Activated naive CD8-positive, alpha-beta T cell treated with anti-CD3 and anti-CD28 coated beads for 36 hours (primary cell): Measurements from ENCODE around the gene DTWD1. TPM values are rescaled to one million over a fixed set of nuclear protein-coding genes. Genes with fewer than 3 reads are reported as not detected.
"Not testable (repeated sequence)": the region's sequence is repeated elsewhere in the genome, so short reads cannot be mapped to it uniquely, and the experiment has no call there.

Source experiments
- DNase-seq: peaks from one replicate; pipeline ENCODE4 v3.0.0; 2021
- H3K27ac Mint-ChIP-seq: one replicate; pipeline ENCODE4 v1.8.0; 2022; ENCODE audit warnings: mild to moderate bottlenecking, moderate library complexity, mixed read lengths
- H3K27me3 Mint-ChIP-seq: one replicate; pipeline ENCODE4 v1.8.0; 2022; ENCODE audit warnings: mild to moderate bottlenecking, mixed read lengths
- H3K36me3 Mint-ChIP-seq: one replicate; pipeline ENCODE4 v1.8.0; 2021; ENCODE audit warnings: mild to moderate bottlenecking, mixed read lengths
- H3K4me1 Mint-ChIP-seq: one replicate; pipeline ENCODE4 v1.8.0; 2021; ENCODE audit warnings: mixed read lengths
- H3K4me3 Mint-ChIP-seq: one replicate; pipeline ENCODE4 v1.8.0; 2022; ENCODE audit warnings: mild to moderate bottlenecking, moderate library complexity, mixed read lengths
- H3K9me3 Mint-ChIP-seq: one replicate; pipeline ENCODE4 v1.8.0; 2022; ENCODE audit warnings: mixed read lengths
- total RNA-seq, 2 experiments: library from RNA; stranded (reverse); gene quantifications; one replicate each; pipeline ENCODE4 v1.2.3, GENCODE V29; 2021

The DTWD1 gene
- total RNA-seq, 2 experiments from 2014 or later, result 24.8 to 25.0 TPM

- H3K4me3 Mint-ChIP-seq, result no peak overlapping the region
- DNase-seq, result no peak
- H3K27ac Mint-ChIP-seq, result no peak overlapping the region
Measured at GRCh38 chr15:49624056-49624455, 3.2 kb downstream of the DTWD1 start.

GRCh38 chr15:49625460-49626036, 4.7 kb downstream of the DTWD1 start:
- Mint-ChIP-seq H3K4me1 (peaks cover 21% of the 10 kb centered on the region), H3K9me3 (peaks cover 4% of the 10 kb centered on the region), H3K27me3 (no peaks in the 10 kb centered on the region), H3K4me3 (no peak overlapping the region), H3K36me3 (peaks cover 26% of the 10 kb centered on the region), H3K27ac (no peak overlapping the region)
- no peak for DNase-seq

More at GRCh38 chr15:49624056-49624455, 3.2 kb downstream of the DTWD1 start:
- H3K4me1 Mint-ChIP-seq, result peaks cover 28% of the 10 kb centered on the region
- H3K27me3 Mint-ChIP-seq, result no peaks in the 10 kb centered on the region
- H3K36me3 Mint-ChIP-seq, result peaks cover 25% of the 10 kb centered on the region
- H3K9me3 Mint-ChIP-seq, result peaks cover 4% of the 10 kb centered on the region

- Mint-ChIP-seq H3K27me3 (no peaks in the 10 kb centered on the region), H3K4me1 (peaks cover 16% of the 10 kb centered on the region), H3K27ac (no peak overlapping the region), H3K9me3 (peaks cover 4% of the 10 kb centered on the region), H3K36me3 (peaks cover 27% of the 10 kb centered on the region), H3K4me3 (no peak overlapping the region)
- DNase-seq, result no peak
Measured at GRCh38 chr15:49627407-49627877, 6.6 kb downstream of the DTWD1 start.

GRCh38 chr15:49628379-49628778, 7.5 kb downstream of the DTWD1 start:
- peaks cover 9% of the 10 kb centered on the region for H3K4me1 Mint-ChIP-seq
- H3K36me3 Mint-ChIP-seq, result peaks cover 23% of the 10 kb centered on the region
- DNase-seq, result no peak
- H3K27me3 Mint-ChIP-seq, result no peaks in the 10 kb centered on the region
- no peak overlapping the region for H3K4me3 Mint-ChIP-seq
- no peak overlapping the region for H3K27ac Mint-ChIP-seq
- H3K9me3 Mint-ChIP-seq, result peaks cover 4% of the 10 kb centered on the region

GRCh38 chr15:49637857-49638256, 17.0 kb downstream of the DTWD1 start:
- H3K36me3 Mint-ChIP-seq, result peaks cover 15% of the 10 kb centered on the region
- no peaks in the 10 kb centered on the region for H3K9me3 Mint-ChIP-seq
- H3K27me3 Mint-ChIP-seq, result no peaks in the 10 kb centered on the region
- peaks cover 4% of the 10 kb centered on the region for H3K4me1 Mint-ChIP-seq
- H3K4me3 Mint-ChIP-seq, result no peak overlapping the region
- no peak for DNase-seq
- H3K27ac Mint-ChIP-seq, result no peak overlapping the region

GRCh38 chr15:49644364-49644794, 23.5 kb downstream of the DTWD1 start:
- no peaks in the 10 kb centered on the region for H3K9me3 Mint-ChIP-seq
- H3K4me1 Mint-ChIP-seq, result no peaks in the 10 kb centered on the region
- H3K27ac Mint-ChIP-seq, result peak overlapping the region; percentile 20
- no peaks in the 10 kb centered on the region for H3K27me3 Mint-ChIP-seq
- no peak for DNase-seq
- no peak overlapping the region for H3K4me3 Mint-ChIP-seq
- H3K36me3 Mint-ChIP-seq, result peaks cover 16% of the 10 kb centered on the region

- Mint-ChIP-seq H3K4me3 (no peak overlapping the region), H3K4me1 (no peaks in the 10 kb centered on the region), H3K27ac (no peak overlapping the region), H3K36me3 (peaks cover 16% of the 10 kb centered on the region), H3K9me3 (no peaks in the 10 kb centered on the region), H3K27me3 (no peaks in the 10 kb centered on the region)
- DNase-seq, result no peak
Measured at GRCh38 chr15:49645277-49645676, 24.4 kb downstream of the DTWD1 start.

- no peaks in the 10 kb centered on the region for H3K9me3 Mint-ChIP-seq
- no peak for DNase-seq
- H3K4me1 Mint-ChIP-seq, result no peaks in the 10 kb centered on the region
- H3K27me3 Mint-ChIP-seq, result no peaks in the 10 kb centered on the region
- no peak overlapping the region for H3K4me3 Mint-ChIP-seq
- H3K27ac Mint-ChIP-seq, result no peak overlapping the region
- peaks cover 16% of the 10 kb centered on the region for H3K36me3 Mint-ChIP-seq
Measured at GRCh38 chr15:49645941-49646340, 25.1 kb downstream of the DTWD1 start.

GRCh38 chr15:49646891-49647290, 26.0 kb downstream of the DTWD1 start:
- no peak overlapping the region for H3K27ac Mint-ChIP-seq
- no peak overlapping the region for H3K4me3 Mint-ChIP-seq
- no peaks in the 10 kb centered on the region for H3K9me3 Mint-ChIP-seq
- H3K36me3 Mint-ChIP-seq, result peaks cover 13% of the 10 kb centered on the region
- no peaks in the 10 kb centered on the region for H3K4me1 Mint-ChIP-seq
- H3K27me3 Mint-ChIP-seq, result no peaks in the 10 kb centered on the region
- no peak for DNase-seq

- no peaks in the 10 kb centered on the region for H3K4me1 Mint-ChIP-seq
- no peak for DNase-seq
- no peak overlapping the region for H3K27ac Mint-ChIP-seq
- H3K27me3 Mint-ChIP-seq, result no peaks in the 10 kb centered on the region
- H3K9me3 Mint-ChIP-seq, result peaks cover 9% of the 10 kb centered on the region
- no peak overlapping the region for H3K4me3 Mint-ChIP-seq
- peaks cover 4% of the 10 kb centered on the region for H3K36me3 Mint-ChIP-seq
Measured at GRCh38 chr15:49649987-49650386, 29.1 kb downstream of the DTWD1 start.

- Mint-ChIP-seq H3K4me3 (no peak overlapping the region), H3K27me3 (no peaks in the 10 kb centered on the region), H3K27ac (no peak overlapping the region), H3K9me3 (peaks cover 9% of the 10 kb centered on the region), H3K36me3 (peaks cover 3% of the 10 kb centered on the region), H3K4me1 (no peaks in the 10 kb centered on the region)
- no peak for DNase-seq
Measured at GRCh38 chr15:49650676-49651075, 29.8 kb downstream of the DTWD1 start.

GRCh38 chr15:49652922-49653321, 32.1 kb downstream of the DTWD1 start:
- no peaks in the 10 kb centered on the region for H3K27me3 Mint-ChIP-seq
- H3K27ac Mint-ChIP-seq, result no peak overlapping the region
- DNase-seq, result no peak
- no peaks in the 10 kb centered on the region for H3K36me3 Mint-ChIP-seq
- peaks cover 9% of the 10 kb centered on the region for H3K9me3 Mint-ChIP-seq
- H3K4me1 Mint-ChIP-seq, result no peaks in the 10 kb centered on the region
- H3K4me3 Mint-ChIP-seq, result no peak overlapping the region

- H3K36me3 Mint-ChIP-seq, result no peaks in the 10 kb centered on the region
- no peak overlapping the region for H3K27ac Mint-ChIP-seq
- peaks cover 3% of the 10 kb centered on the region for H3K27me3 Mint-ChIP-seq
- DNase-seq, result no peak
- peaks cover 11% of the 10 kb centered on the region for H3K9me3 Mint-ChIP-seq
- H3K4me1 Mint-ChIP-seq, result no peaks in the 10 kb centered on the region
- no peak overlapping the region for H3K4me3 Mint-ChIP-seq
Measured at GRCh38 chr15:49656734-49657133, 35.9 kb downstream of the DTWD1 start.

- Mint-ChIP-seq H3K9me3 (no peaks in the 10 kb centered on the region), H3K27ac (no peak overlapping the region), H3K4me1 (no peaks in the 10 kb centered on the region), H3K4me3 (no peak overlapping the region), H3K27me3 (peaks cover 7% of the 10 kb centered on the region), H3K36me3 (no peaks in the 10 kb centered on the region)
- DNase-seq, result no peak
Measured at GRCh38 chr15:49664716-49665115, 43.9 kb downstream of the DTWD1 start.

GRCh38 chr15:49666486-49666885, 45.6 kb downstream of the DTWD1 start:
- H3K36me3 Mint-ChIP-seq, H3K4me1 Mint-ChIP-seq, H3K9me3 Mint-ChIP-seq, DNase-seq, H3K4me3 Mint-ChIP-seq, H3K27ac Mint-ChIP-seq, H3K27me3 Mint-ChIP-seq: not testable (repeated sequence)

- DNase-seq, result no peak
- Mint-ChIP-seq H3K27me3 (peaks cover 12% of the 10 kb centered on the region), H3K36me3 (no peaks in the 10 kb centered on the region), H3K27ac (no peak overlapping the region), H3K9me3 (no peaks in the 10 kb centered on the region), H3K4me3 (no peak overlapping the region), H3K4me1 (no peaks in the 10 kb centered on the region)
Measured at GRCh38 chr15:49669288-49669687, 48.4 kb downstream of the DTWD1 start.
